GM12878 (cell line): ENCODE results near the gene TNNT2. TPM values are rescaled to one million over a fixed set of nuclear protein-coding genes. Genes with fewer than 3 reads are reported as not detected.
A peak's percentile ranks its signal among the peaks of the same experiment; 100 is the strongest.

ENCODE experiments used
- ATAC-seq: fragments of 200-7000 bp; cut with Tn5 transposase; 3 replicates; pipeline ENCODE4 v1.9.1; 2020; ENCODE audit warnings: mild to moderate bottlenecking, moderate library complexity
- BruUV-seq: library from RNA; stranded (reverse); fragments of 400-500 nt; replicated peaks from 2 replicates; lab custom pipeline; 2021; lab: Mats Ljungman, UMichigan
- CTCF ChIA-PET: fragments of 300-600 bp; sonication (Branson Sonifier 250); formaldehyde crosslinking; extraction: SDS; loops from one replicate; lab custom pipeline; 2021; ENCODE audit warnings: inconsistent platforms; lab: Yijun Ruan, JAX
- POLR2A ChIA-PET: fragments of 350-600 bp; formaldehyde crosslinking; extraction: SDS; loops from one replicate; lab custom pipeline; 2021; ENCODE audit warnings: inconsistent platforms; lab: Charles Lee
- RAD21 ChIA-PET: fragments of 300-600 bp; sonication (Branson Sonifier 250); formaldehyde crosslinking; loops from one replicate; lab custom pipeline; 2023; ENCODE audit warnings: antibody characterized with exemption; ENCODE audit not compliant: unreplicated experiment; lab: Charles Lee
- SMC1A ChIA-PET: fragments of 300-600 bp; sonication (Branson Sonifier 250); formaldehyde crosslinking; loops from one replicate; lab custom pipeline; 2023; ENCODE audit not compliant: unreplicated experiment, uncharacterized antibody; lab: Charles Lee
- DNase-seq: peaks from one replicate; pipeline ENCODE4 v3.0.0-alpha.2; 2011; ENCODE audit warnings: low read depth, low spot score
- FAIRE-seq: peaks from 3 replicates; lab custom pipeline; 2011; peaks lifted over from hg19 to GRCh38; lab: Jason Lieb, UNC
- H2AFZ ChIP-seq: 2 replicates; pipeline ENCODE4 v1.6.0; 2011; ENCODE audit warnings: low read depth, low read length, control low read depth; ENCODE audit not compliant: control insufficient read depth
- H3K27ac ChIP-seq: 2 replicates; pipeline ENCODE4 v1.5.1; 2011; ENCODE audit warnings: control low read depth; ENCODE audit not compliant: control insufficient read depth, insufficient read depth
- H3K27me3 ChIP-seq, 2 experiments: replicated peaks in 1 of 2; 2 replicates each; pipeline versions ENCODE4 v1.6.0 to v1.6.1; 2011; ENCODE audit warnings: low read length in 1 of 2; ENCODE audit not compliant: control insufficient read depth in 2 of 2, insufficient read depth in 2 of 2
- H3K36me3 ChIP-seq, 2 experiments: 2 replicates each; pipeline ENCODE4 v1.5.1; 2011; ENCODE audit warnings: low read length in 1 of 2; ENCODE audit not compliant: control insufficient read depth in 2 of 2, insufficient read depth in 2 of 2
- H3K4me1 ChIP-seq: 2 replicates; pipeline ENCODE4 v1.6.1; 2011; ENCODE audit warnings: mild to moderate bottlenecking, low read length, moderate library complexity, mixed read lengths; ENCODE audit not compliant: control insufficient read depth, insufficient read depth
- H3K4me2 ChIP-seq: 2 replicates; pipeline ENCODE4 v1.6.0; 2011; ENCODE audit warnings: control low read depth; ENCODE audit not compliant: control insufficient read depth, insufficient read depth
- H3K4me3 ChIP-seq: fragments of 200-600 bp; sonication (generic); 2 replicates; pipeline ENCODE4 v1.5.1; 2016
- H3K79me2 ChIP-seq: 2 replicates; pipeline ENCODE4 v1.6.0; 2011; ENCODE audit warnings: low read length; ENCODE audit not compliant: control insufficient read depth, insufficient read depth
- H3K9ac ChIP-seq: 2 replicates; pipeline ENCODE4 v1.8.0; 2011; ENCODE audit warnings: low read length, control low read depth, mixed read lengths; ENCODE audit not compliant: control insufficient read depth, insufficient read depth
- H3K9me3 ChIP-seq: replicated peaks from 3 replicates; pipeline ENCODE4 v1.5.1; 2011; ENCODE audit warnings: mild to moderate bottlenecking, low read length; ENCODE audit not compliant: control insufficient read depth, insufficient read depth
- H4K20me1 ChIP-seq: 2 replicates; pipeline ENCODE4 v1.6.0; 2011; ENCODE audit not compliant: control insufficient read depth, insufficient read depth
- BHLHE40 ChIP-seq, 2 experiments: fragments of 450-650 bp in 1 of 2; IDR thresholded peaks; 2 replicates each; pipeline ENCODE4 v1.6.1; 2011 to 2017; ENCODE audit warnings: low read depth in 2 of 2, borderline replicate concordance in 1 of 2, improper control_type of control experiment in 1 of 2, low read length in 1 of 2, mild to moderate bottlenecking in 1 of 2
- BMI1 ChIP-seq: fragments of 450-650 bp; IDR thresholded peaks from 2 replicates; pipeline ENCODE4 v1.6.1; 2016; ENCODE audit warnings: mild to moderate bottlenecking, moderate library complexity, borderline replicate concordance
- EGR1 ChIP-seq, 2 experiments: IDR thresholded peaks; 1 replicate in 1 of 2; 2 replicates in 1 of 2; pipeline ENCODE4 v1.6.1; 2011 to 2012; ENCODE audit warnings: low read depth in 2 of 2, low read length in 2 of 2, borderline replicate concordance in 1 of 2, mild to moderate bottlenecking in 1 of 2, moderate library complexity in 1 of 2
- ESRRA ChIP-seq: IDR thresholded peaks from 2 replicates; pipeline ENCODE4 v1.6.1; 2012; ENCODE audit warnings: mild to moderate bottlenecking, low read length, improper control_type of control experiment
- HDAC6 ChIP-seq: fragments of 200-600 bp; sonication (generic); IDR thresholded peaks from one replicate; pipeline ENCODE4 v1.8.0; 2017; ENCODE audit warnings: antibody characterized with exemption; ENCODE audit not compliant: unreplicated experiment
- IKZF1 ChIP-seq: fragments of 450-650 bp; conservative IDR thresholded peaks from 2 replicates; pipeline ENCODE4 v1.6.1; 2017; ENCODE audit warnings: antibody characterized with exemption, mild to moderate bottlenecking
- IKZF2 ChIP-seq, 2 experiments: fragments of 450-650 bp; IDR thresholded peaks; 2 replicates each; pipeline ENCODE4 v1.6.1; 2017; ENCODE audit warnings: mild to moderate bottlenecking in 2 of 2, moderate library complexity in 2 of 2
- IRF4 ChIP-seq: IDR thresholded peaks from 2 replicates; pipeline ENCODE4 v1.6.1; 2011; ENCODE audit warnings: low read depth, low read length
- KDM1A ChIP-seq: fragments of 200-600 bp; sonication (generic); IDR thresholded peaks from 2 replicates; pipeline ENCODE4 v1.6.1; 2016; ENCODE audit warnings: borderline replicate concordance
- LARP7 ChIP-seq: fragments of 450-650 bp; IDR thresholded peaks from 2 replicates; pipeline ENCODE4 v1.6.1; 2017; ENCODE audit warnings: mild to moderate bottlenecking
- NR2C2 ChIP-seq: IDR thresholded peaks from 2 replicates; pipeline ENCODE4 v1.6.1; 2011; ENCODE audit warnings: borderline replicate concordance, low read depth; ENCODE audit not compliant: control insufficient read depth, insufficient read length
- POLR2AphosphoS2 ChIP-seq: IDR thresholded peaks from 2 replicates; pipeline ENCODE4 v1.6.1; 2011; ENCODE audit warnings: low read depth, mild to moderate bottlenecking, low read length, improper control_type of control experiment, moderate library complexity
- RB1 ChIP-seq: fragments of 450-650 bp; formaldehyde crosslinking; IDR thresholded peaks from 2 replicates; pipeline ENCODE4 v1.6.1; 2017; ENCODE audit warnings: mild to moderate bottlenecking, borderline replicate concordance
- SPI1 ChIP-seq: IDR thresholded peaks from 2 replicates; pipeline ENCODE4 v1.6.1; 2011; ENCODE audit warnings: low read depth, mild to moderate bottlenecking, low read length, moderate library complexity, borderline replicate concordance; ENCODE audit not compliant: insufficient read depth
- ZNF207 ChIP-seq: fragments of 450-650 bp; IDR thresholded peaks from 2 replicates; pipeline ENCODE4 v1.6.1; 2014; ENCODE audit warnings: antibody characterized with exemption, mild to moderate bottlenecking, borderline replicate concordance
- WGBS: methylation state at CpG from one replicate; pipeline ENCODE4 v1.1.6; 2016; ENCODE audit warnings: low lambda C conversion rate; ENCODE audit not compliant: insufficient replicate concordance, insufficient coverage; ENCODE audit errors: missing lambda C conversion rate; 5-methylcytosine and 5-hydroxymethylcytosine counted together
- in situ Hi-C: fragments of 300-500 bp; cut with MboI; formaldehyde crosslinking; loops from 9 replicates; pipeline ENCODE4 v1.14.3; 2018; ENCODE audit warnings: mixed read lengths
- intact Hi-C: fragments of 100-400 bp; cut with micrococcal nuclease; formaldehyde crosslinking; loops from one replicate; pipeline ENCODE4 v1.14.2; 2022; ENCODE audit not compliant: unreplicated experiment
- polyA plus RNA-seq, 11 experiments: library from polyadenylated mRNA; depleted of rRNA in 4 of 11; unstranded in 6 of 11; stranded (reverse) in 5 of 11; fragments of >200 nt; fragmentation: Nextera tagmentation in 4 of 11; fragmentation: Illumina TruSeq in 1 of 11; extraction: Ambion mirVana in 4 of 11; extraction: Trizol in 1 of 11; gene quantifications; 1 replicate in 1 of 11; 2 replicates in 10 of 11; pipeline versions ENCODE4 v1.2.1 to v1.2.3, GENCODE V29; 2011 to 2016; ENCODE audit warnings: inconsistent platforms in 2 of 11, missing spikeins in 2 of 11, low read depth in 1 of 11
- total RNA-seq, 4 experiments: library from RNA; depleted of rRNA in 3 of 4; stranded (reverse); fragments of >200 nt in 3 of 4; fragmentation: Illumina TruSeq in 1 of 4; extraction: Trizol in 1 of 4; gene quantifications; 2 replicates each; pipeline versions ENCODE4 v1.2.1 to v1.2.3, GENCODE V29; 2013 to 2021

The TNNT2 gene
- total and polyA plus RNA-seq, 10 of the 15 experiments (the other 5 are each of a cell fraction or from before 2014, with no cell fraction given) = 2.2 TPM; not detected in 9

DNA sequence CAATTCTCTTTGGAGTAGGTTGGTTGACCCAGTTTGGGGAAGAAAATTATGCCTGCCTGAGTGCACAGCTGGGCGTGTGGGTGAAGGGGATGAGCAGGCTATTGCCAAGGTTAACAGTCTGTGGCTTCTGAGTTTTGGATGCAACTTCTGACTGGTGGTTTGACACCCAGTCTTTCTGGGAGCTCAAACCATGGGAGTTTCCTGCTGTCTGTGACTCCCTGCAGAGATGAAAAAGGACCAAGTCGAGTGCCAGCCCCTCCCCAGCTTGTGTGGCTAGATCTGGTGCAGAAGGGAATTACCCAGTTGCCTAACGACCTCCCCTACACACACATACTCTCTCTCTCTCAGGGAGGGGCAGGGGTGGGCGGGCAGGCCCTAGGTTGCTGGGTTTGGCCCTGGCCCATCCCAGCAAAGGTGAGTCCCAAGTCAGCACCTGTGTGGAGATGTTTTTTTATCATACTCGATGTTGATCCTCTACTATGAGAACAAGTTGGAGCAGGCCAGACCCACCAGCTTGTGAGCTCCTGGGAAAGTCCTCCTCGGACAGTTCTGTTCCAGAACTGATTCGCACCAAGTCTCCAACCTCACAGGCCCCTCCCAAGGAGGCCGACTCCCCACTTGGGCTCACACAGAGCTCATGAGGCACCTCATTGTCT is 66.0 kb downstream of the TNNT2 start:
- peak; percentile 72 for ATAC-seq
- CTCF ChIA-PET = interaction anchor here (1.1 to 7.6 kb wide), 3 partner anchors 36 to 74 kb away, joined by 3 to 46 read pairs (median 4); no protein-coding TSS in a partner anchor

DNA sequence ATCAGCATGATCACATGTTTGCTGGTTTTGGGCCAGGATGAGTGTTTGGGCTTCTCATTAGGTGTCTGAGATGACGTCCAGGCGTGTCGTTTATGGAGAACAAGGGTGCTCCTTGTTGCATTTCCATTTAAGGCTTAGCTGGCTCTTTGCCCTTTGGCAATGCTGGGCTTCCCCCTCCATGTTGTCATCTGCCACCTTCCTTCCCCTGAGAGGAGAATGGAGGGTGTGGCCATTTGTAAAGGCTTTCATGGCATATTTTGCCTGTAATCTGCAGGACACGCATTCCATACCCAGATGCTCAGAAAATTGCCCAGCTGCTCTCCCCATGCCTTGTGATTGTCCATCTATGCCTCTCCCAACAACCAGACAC is 66.5 kb downstream of the TNNT2 start:
- RAD21 ChIA-PET = interaction anchor here (0.7 to 2.4 kb wide), 6 partner anchors 35 to 172 kb away, joined by 3 to 7 read pairs (median 4); no protein-coding TSS in a partner anchor
- DNase-seq (no peak), ATAC-seq (peak; percentile 55), FAIRE-seq (no peak)
- CTCF ChIA-PET = interaction anchor here (1.1 to 7.6 kb wide), 3 partner anchors 36 to 75 kb away, joined by 3 to 46 read pairs (median 4); no protein-coding TSS in a partner anchor
- H2AFZ ChIP-seq = no peak overlapping the region
- H3K9ac ChIP-seq = no peak overlapping the region
- POLR2A ChIA-PET = no interaction called here
- H3K27ac ChIP-seq = no peak overlapping the region
- no peaks in the 10 kb centered on the region for H4K20me1 ChIP-seq
- no TSS peak for BruUV-seq
- H3K4me2 ChIP-seq = no peak overlapping the region
- no peaks in the 10 kb centered on the region for H3K36me3 ChIP-seq
- H3K4me3 ChIP-seq = no peak overlapping the region
- H3K9me3 ChIP-seq = no peaks in the 10 kb centered on the region
- H3K79me2 ChIP-seq = no peaks in the 10 kb centered on the region
- SMC1A ChIA-PET = interaction anchor here (0.8 to 1.4 kb wide), 4 partner anchors 12 to 50 kb away, joined by 3 to 5 read pairs (median 4); no protein-coding TSS in a partner anchor
- peaks cover 4 to 8% of the 10 kb centered on the region in 2 experiments; a peak in 3 of 4 replicates for H3K27me3 ChIP-seq
- WGBS = 5% methylated on average over 4 of the region's 4 CpGs
- in situ Hi-C loops = no loop called here
- intact Hi-C loops = no loop called here
- H3K4me1 ChIP-seq = no peaks in the 10 kb centered on the region
- no peak for TF ChIP-seq RB1
- no peak for TF ChIP-seq BMI1
- TF ChIP-seq LARP7 = no peak
- TF ChIP-seq NR2C2 = no peak
- TF ChIP-seq IRF4 = no peak
- TF ChIP-seq EGR1 (IDR thresholded peaks at IDR 0.05; ENCODE audit: borderline replicate concordance in 1 of 2, low read depth in 2 of 2, low read length in 2 of 2) = no peak
- TF ChIP-seq KDM1A = no peak
- TF ChIP-seq HDAC6 = no peak
- TF ChIP-seq ESRRA = no peak

More for the DNA sequence above, 66.0 kb downstream of the TNNT2 start:
- in situ Hi-C loops (no loop called here), intact Hi-C loops (no loop called here)
- SMC1A ChIA-PET = interaction anchor here (0.7 to 1.4 kb wide), 6 partner anchors 11 to 49 kb away, joined by 3 to 5 read pairs (median 3); no protein-coding TSS in a partner anchor
- POLR2A ChIA-PET = no interaction called here
- TF ChIP-seq BHLHE40 (IDR thresholded peaks at IDR 0.05; ENCODE audit: borderline replicate concordance in 1 of 2, low read depth in 2 of 2, low read length in 1 of 2) = 0 out of 4 replicates have a peak, but pooled peaks of 1 of the 2 experiments have one; percentile 6
- TF ChIP-seq ZNF207 = no peak
- no peak for TF ChIP-seq POLR2AphosphoS2
- TF ChIP-seq LARP7 = no peak
- no peak for TF ChIP-seq SPI1
- TF ChIP-seq IKZF2 (IDR thresholded peaks at IDR 0.05) = peak; percentile 34 to 58; a peak in 2 of 4 replicates
- TF ChIP-seq IKZF1 = peak; percentile 52
- RAD21 ChIA-PET = interaction anchor here (0.7 to 2.4 kb wide), 6 partner anchors 34 to 171 kb away, joined by 3 to 7 read pairs (median 4); no protein-coding TSS in a partner anchor
- peaks cover 4 to 8% of the 10 kb centered on the region in 2 experiments; a peak in 3 of 4 replicates for H3K27me3 ChIP-seq
- H3K9me3 ChIP-seq = no peaks in the 10 kb centered on the region
- H3K4me1 ChIP-seq = no peaks in the 10 kb centered on the region
- H3K36me3 ChIP-seq = no peaks in the 10 kb centered on the region
- 6% methylated on average over 8 of the region's 8 CpGs for WGBS
- no peak overlapping the region for H3K27ac ChIP-seq
- H2AFZ ChIP-seq = no peak overlapping the region
- H3K4me2 ChIP-seq = no peak overlapping the region
- FAIRE-seq = no peak
- no peak overlapping the region for H3K9ac ChIP-seq
- no peaks in the 10 kb centered on the region for H3K79me2 ChIP-seq
- no peaks in the 10 kb centered on the region for H4K20me1 ChIP-seq
- DNase-seq = peak; percentile 24
- no TSS peak for BruUV-seq
- no peak overlapping the region for H3K4me3 ChIP-seq
